Astrocyte of the cerebellum (primary cell): ENCODE results near the gene ANLN.

Experiments
- DNase-seq: peaks from one replicate; pipeline ENCODE4 v3.0.0-alpha.2; 2011; ENCODE audit warnings: low read depth
- H3K4me3 ChIP-seq: 2 replicates; pipeline ENCODE4 v1.5.1; 2011; ENCODE audit warnings: mild to moderate bottlenecking, low read depth, low read length, moderate library complexity
- CTCF ChIP-seq: IDR thresholded peaks from 2 replicates; pipeline ENCODE4 v1.5.1; 2012; ENCODE audit warnings: low read length, low read depth, moderate library complexity, mild to moderate bottlenecking; ENCODE audit errors: missing control alignments
- in situ Hi-C: cut with HindIII; loops from 2 replicates; pipeline ENCODE4 v1.10.0; 2017; ENCODE audit warnings: low sequenced_read_pairs

Gene ANLN

DNA sequence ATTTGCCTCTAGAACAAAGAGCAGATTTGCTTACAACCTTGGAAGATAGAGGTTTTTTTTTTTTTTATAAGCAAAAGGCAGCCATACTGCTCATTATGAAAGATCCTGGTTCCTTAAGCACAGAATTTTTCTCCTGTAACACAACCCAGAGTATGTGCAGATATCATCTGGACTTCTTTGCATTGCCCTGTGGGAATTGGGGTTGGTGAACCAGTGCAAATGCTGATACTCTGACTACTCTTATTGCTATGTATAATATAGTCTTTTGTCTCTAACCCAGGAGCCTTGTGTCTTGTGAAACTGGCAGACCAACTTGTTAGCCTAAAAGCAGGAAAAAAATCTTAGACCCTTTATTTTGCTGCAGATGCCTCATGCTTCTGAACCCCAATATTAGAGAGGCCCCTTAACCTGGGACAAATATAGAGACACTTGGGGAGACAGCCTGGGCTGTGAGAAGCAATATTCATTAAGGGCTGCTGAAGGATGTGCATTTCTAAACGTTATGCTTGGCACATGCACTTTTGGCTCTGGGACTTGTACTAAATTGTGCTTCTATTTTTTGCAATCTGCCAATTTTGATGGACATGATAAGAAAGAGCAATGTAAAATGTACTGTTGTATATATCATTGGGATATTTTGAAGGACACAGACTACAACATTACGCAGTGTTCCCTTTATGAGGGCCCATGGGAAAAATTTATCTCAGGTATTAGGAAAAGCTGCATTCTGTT, 78.9 kb downstream of the ANLN start:
- in situ Hi-C loops: no loop called here
- no peak for TF ChIP-seq CTCF
- no peak for DNase-seq
- H3K4me3 ChIP-seq: no peak overlapping the region

GRCh38 chr7:36469236-36469635, 79.6 kb downstream of the ANLN start:
- no peak for TF ChIP-seq CTCF
- in situ Hi-C loops: no loop called here
- DNase-seq: no peak
- H3K4me3 ChIP-seq: no peak overlapping the region

- in situ Hi-C loops: no loop called here
These were observed 82.6 kb downstream of the ANLN start for GRCh38 chr7:36472141-36472729.

GRCh38 chr7:36473454-36474282, 84.0 kb downstream of the ANLN start:
- TF ChIP-seq CTCF: peak; percentile 54
- no peak for DNase-seq
- H3K4me3 ChIP-seq: no peak overlapping the region
- in situ Hi-C loops: no loop called here

More at GRCh38 chr7:36472141-36472729, 82.6 kb downstream of the ANLN start:
- H3K4me3 ChIP-seq: no peak overlapping the region
- no peak for DNase-seq
- TF ChIP-seq CTCF: no peak

GRCh38 chr7:36474283-36475010, 84.8 kb downstream of the ANLN start:
- no peak overlapping the region for H3K4me3 ChIP-seq
- in situ Hi-C loops: no loop called here
- peak; percentile 23 for DNase-seq
- no peak for TF ChIP-seq CTCF

GRCh38 chr7:36475011-36475342, 85.3 kb downstream of the ANLN start:
- in situ Hi-C loops: no loop called here
- H3K4me3 ChIP-seq: no peak overlapping the region
- no peak for DNase-seq
- no peak for TF ChIP-seq CTCF
